ENCODE data around the gene UHMK1.

GRCh38 chr1:162476620-162477019, 21.0 kb upstream of the UHMK1 start:
- TF ChIP-seq CTCF (IDR thresholded peaks at IDR 0.05) (no peak), POLR2A (IDR thresholded peaks at IDR 0.05) (no peak), POLR2AphosphoS5 (IDR thresholded peaks at IDR 0.05) (no peak)

All from transverse colon (tissue), 4 donors.